Colonic mucosa (tissue), 4 donors: Measurements from ENCODE around the gene FBXW9. TPM values are rescaled to one million over a fixed set of nuclear protein-coding genes. Genes with fewer than 3 reads are reported as not detected.

Experiments used
- DNase-seq: peaks from one replicate; pipeline ENCODE4 v3.0.0-alpha.2; 2020
- H3K27ac ChIP-seq: fragments of 200-600 bp; one replicate; pipeline ENCODE4 v1.8.0; 2021
- H3K27me3 ChIP-seq: fragments of 200-600 bp; one replicate; pipeline ENCODE4 v1.8.0; 2021
- H3K36me3 ChIP-seq: fragments of 200-600 bp; one replicate; pipeline ENCODE4 v1.8.0; 2021
- H3K4me1 ChIP-seq: fragments of 200-600 bp; one replicate; pipeline ENCODE4 v1.8.0; 2021; ENCODE audit warnings: mild to moderate bottlenecking
- H3K4me3 ChIP-seq: fragments of 200-600 bp; one replicate; pipeline ENCODE4 v1.8.0; 2021
- H3K9ac ChIP-seq, 2 donors: one replicate each; pipeline ENCODE4 v1.7.0; 2013; ENCODE audit warnings: control low read depth in 2 of 2, low read depth in 2 of 2, low read length in 2 of 2
- H3K9me3 ChIP-seq: fragments of 200-600 bp; one replicate; pipeline ENCODE4 v1.8.0; 2021
- CTCF ChIP-seq: fragments of 200-600 bp; IDR thresholded peaks from one replicate; pipeline ENCODE4 v1.8.0; 2022; ENCODE audit warnings: antibody characterized with exemption, mild to moderate bottlenecking
- intact Hi-C: fragments of 100-400 bp; cut with DNase I; formaldehyde crosslinking; loops from one replicate; pipeline ENCODE4 v1.14.1; 2022
- total RNA-seq, 2 donors: library from RNA; stranded (reverse); fragmentation: NEBNext Ultra II Directional in 1 of 2; extraction: Animal tissue kit (Norgen Biotek cat#: 25700) in 1 of 2; gene quantifications; one replicate each; pipeline ENCODE4 v1.2.1, GENCODE V29; 2021
- donor health status: healthy.
- donor health status: DM: no; HTN: no; CAD: no.
- donor health status: DM: no; HTN: no; CAD: no.

FBXW9 gene
- total RNA-seq, 2 donors from 2014 or later = 6.5 to 10.3 TPM

DNA sequence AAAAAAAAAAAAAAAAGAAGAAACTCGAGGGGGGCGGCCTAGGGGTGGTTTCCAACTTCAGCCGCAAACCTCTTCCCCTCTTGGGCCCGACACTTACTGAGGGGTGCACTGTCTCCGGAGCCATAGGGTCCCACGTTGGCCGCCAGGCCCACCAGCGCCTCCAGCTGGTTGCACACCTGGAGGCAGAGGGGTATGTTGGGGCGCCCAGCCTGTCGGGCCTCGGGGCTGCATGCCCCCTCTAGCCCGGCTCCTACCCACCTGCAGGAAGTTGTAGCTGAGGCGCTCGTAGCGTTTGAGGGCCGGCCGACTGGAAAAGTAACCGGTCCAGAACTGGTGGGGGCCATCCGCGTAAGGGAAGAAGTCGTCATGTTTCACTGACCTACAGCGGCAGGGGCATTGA is 38.5 kb downstream of the FBXW9 start:
- Histone ChIP-seq H3K4me1 (no peaks in the 10 kb centered on the region), H3K9me3 (no peaks in the 10 kb centered on the region), H3K36me3 (no peaks in the 10 kb centered on the region), H3K9ac (no peak overlapping the region), H3K27ac (no peak overlapping the region), H3K27me3 (no peaks in the 10 kb centered on the region), H3K4me3 (no peak overlapping the region)
- no peak for DNase-seq
- intact Hi-C loops = no loop called here
- TF ChIP-seq CTCF = no peak

DNA sequence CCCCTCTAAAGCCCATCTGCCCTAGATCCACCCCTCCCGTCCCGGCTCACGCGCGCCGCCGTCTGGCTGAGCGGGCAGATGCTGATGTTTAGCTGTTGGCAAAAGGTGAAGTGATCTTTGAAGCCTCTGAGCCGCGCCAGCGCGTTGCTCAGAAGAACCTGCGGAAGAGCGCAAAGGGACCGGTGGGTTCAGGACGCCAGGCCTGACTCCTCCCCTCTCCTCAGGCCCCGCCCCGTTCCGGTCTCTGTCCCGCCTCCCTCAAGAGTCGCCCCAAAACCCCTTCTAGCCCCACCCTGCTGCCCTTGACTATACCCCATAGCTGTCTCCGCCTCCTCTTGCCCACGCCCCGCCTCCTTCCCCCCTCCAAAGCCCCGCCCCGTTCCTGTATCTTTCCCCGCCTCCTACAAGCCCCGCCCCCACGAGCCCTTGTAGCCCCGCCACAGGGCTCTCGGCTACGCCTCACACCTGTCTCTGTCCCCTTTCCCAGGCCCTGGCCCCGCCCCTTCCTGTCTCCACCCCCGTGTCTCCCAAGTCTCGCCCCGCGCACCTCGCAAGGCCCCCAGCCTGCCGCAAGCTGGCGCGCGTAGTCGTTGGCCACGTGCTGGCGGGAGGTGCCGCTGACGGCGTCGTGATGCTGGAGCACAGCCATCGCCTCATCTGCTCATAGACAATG is 39.4 kb downstream of the FBXW9 start:
- Histone ChIP-seq H3K9me3 (no peaks in the 10 kb centered on the region), H3K27ac (no peak overlapping the region), H3K4me3 (no peak overlapping the region), H3K27me3 (no peaks in the 10 kb centered on the region), H3K4me1 (no peaks in the 10 kb centered on the region), H3K36me3 (no peaks in the 10 kb centered on the region), H3K9ac (no peak overlapping the region)
- no peak for TF ChIP-seq CTCF
- no peak for DNase-seq
- intact Hi-C loops = no loop called here

GRCh38 chr19:12655546-12655945 is 40.9 kb downstream of the FBXW9 start:
- Histone ChIP-seq H3K27ac (no peak overlapping the region), H3K4me3 (no peak overlapping the region), H3K9ac (no peak overlapping the region), H3K27me3 (no peaks in the 10 kb centered on the region), H3K4me1 (no peaks in the 10 kb centered on the region), H3K9me3 (no peaks in the 10 kb centered on the region), H3K36me3 (no peaks in the 10 kb centered on the region)
- intact Hi-C loops = no loop called here
- no peak for TF ChIP-seq CTCF
- no peak for DNase-seq

GRCh38 chr19:12652219-12652618 is 44.2 kb downstream of the FBXW9 start:
- H3K36me3 ChIP-seq = no peaks in the 10 kb centered on the region
- no peak overlapping the region for H3K4me3 ChIP-seq
- no peaks in the 10 kb centered on the region for H3K9me3 ChIP-seq
- TF ChIP-seq CTCF = no peak
- no peak for DNase-seq
- H3K4me1 ChIP-seq = peaks cover 3% of the 10 kb centered on the region
- no peaks in the 10 kb centered on the region for H3K27me3 ChIP-seq
- no peak overlapping the region for H3K27ac ChIP-seq
- intact Hi-C loops = no loop called here
- H3K9ac ChIP-seq = no peak overlapping the region

DNA sequence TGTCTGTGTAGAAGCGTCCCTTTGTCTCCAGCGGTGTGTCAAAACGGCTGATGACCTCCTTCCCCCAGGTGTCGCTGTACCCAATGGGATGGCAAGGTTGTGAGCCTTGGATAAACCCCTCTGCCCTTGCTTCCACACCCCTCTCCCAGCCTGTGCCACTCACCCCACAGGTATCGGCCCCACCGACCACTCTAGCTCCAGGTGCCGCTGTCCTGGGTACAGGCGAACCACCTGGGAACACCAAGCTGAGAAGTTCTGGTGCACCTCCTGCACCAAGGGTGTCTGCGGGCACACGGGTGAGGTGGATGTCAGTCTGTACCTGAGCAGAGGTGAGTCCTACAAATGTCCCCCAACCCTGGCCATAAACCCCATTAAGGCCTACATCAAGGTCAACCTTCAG is 46.5 kb downstream of the FBXW9 start:
- Histone ChIP-seq H3K9me3 (no peaks in the 10 kb centered on the region), H3K27me3 (no peaks in the 10 kb centered on the region), H3K27ac (no peak overlapping the region), H3K36me3 (no peaks in the 10 kb centered on the region), H3K4me3 (no peak overlapping the region), H3K4me1 (peaks cover 3% of the 10 kb centered on the region), H3K9ac (no peak overlapping the region)
- TF ChIP-seq CTCF = no peak
- intact Hi-C loops = no loop called here
- DNase-seq = no peak
